Measurements from ENCODE around the gene RBM48. TPM values are rescaled to one million over a fixed set of nuclear protein-coding genes. Genes with fewer than 3 reads are reported as not detected.

The RBM48 gene
- total RNA-seq, 1 donor from 2014 or later, result 13.6 TPM

GRCh38 chr7:92489634-92490033 is 39.0 kb upstream of the RBM48 start:
- Mint-ChIP-seq H3K9me3 (no peaks in the 10 kb centered on the region), H3K36me3 (ENCODE audit: low read depth) (peaks cover 11% of the 10 kb centered on the region), H3K4me1 (no peaks in the 10 kb centered on the region), H3K27me3 (ENCODE audit: low read depth) (no peaks in the 10 kb centered on the region), H3K4me3 (no peak overlapping the region), H3K27ac (ENCODE audit: unreplicated experiment) (no peak overlapping the region)
- no peak for TF ChIP-seq CTCF (conservative IDR thresholded peaks at IDR 0.05)
- no peak for DNase-seq (ENCODE audit: low read depth, low spot score)

GRCh38 chr7:92496876-92497275 is 31.7 kb upstream of the RBM48 start:
- Mint-ChIP-seq H3K4me3 (no peak overlapping the region), H3K4me1 (no peaks in the 10 kb centered on the region), H3K36me3 (ENCODE audit: low read depth) (no peaks in the 10 kb centered on the region), H3K9me3 (no peaks in the 10 kb centered on the region), H3K27ac (ENCODE audit: unreplicated experiment) (no peak overlapping the region), H3K27me3 (ENCODE audit: low read depth) (no peaks in the 10 kb centered on the region)
- TF ChIP-seq CTCF (conservative IDR thresholded peaks at IDR 0.05), result no peak
- no peak for DNase-seq (ENCODE audit: low read depth, low spot score)

- no peak for TF ChIP-seq CTCF (conservative IDR thresholded peaks at IDR 0.05)
- Mint-ChIP-seq H3K4me3 (no peak overlapping the region), H3K36me3 (ENCODE audit: low read depth) (no peaks in the 10 kb centered on the region), H3K4me1 (no peaks in the 10 kb centered on the region), H3K27me3 (ENCODE audit: low read depth) (no peaks in the 10 kb centered on the region), H3K27ac (ENCODE audit: unreplicated experiment) (no peak overlapping the region), H3K9me3 (no peaks in the 10 kb centered on the region)
- no peak for DNase-seq (ENCODE audit: low read depth, low spot score)
These were observed 30.0 kb upstream of the RBM48 start for GRCh38 chr7:92498557-92498956.

GRCh38 chr7:92503767-92504166 is 24.8 kb upstream of the RBM48 start:
- no peak for DNase-seq (ENCODE audit: low read depth, low spot score)
- TF ChIP-seq CTCF (conservative IDR thresholded peaks at IDR 0.05), result no peak
- no peaks in the 10 kb centered on the region for H3K27me3 Mint-ChIP-seq (ENCODE audit: low read depth)
- no peak overlapping the region for H3K27ac Mint-ChIP-seq (ENCODE audit: unreplicated experiment)
- no peaks in the 10 kb centered on the region for H3K4me1 Mint-ChIP-seq
- no peaks in the 10 kb centered on the region for H3K36me3 Mint-ChIP-seq (ENCODE audit: low read depth)
- H3K9me3 Mint-ChIP-seq, result no peaks in the 10 kb centered on the region
- H3K4me3 Mint-ChIP-seq, result no peak overlapping the region

GRCh38 chr7:92504563-92504962 is 24.0 kb upstream of the RBM48 start:
- Mint-ChIP-seq H3K4me3 (no peak overlapping the region), H3K27ac (ENCODE audit: unreplicated experiment) (no peak overlapping the region), H3K36me3 (ENCODE audit: low read depth) (no peaks in the 10 kb centered on the region), H3K9me3 (no peaks in the 10 kb centered on the region), H3K4me1 (no peaks in the 10 kb centered on the region), H3K27me3 (ENCODE audit: low read depth) (no peaks in the 10 kb centered on the region)
- no peak for TF ChIP-seq CTCF (conservative IDR thresholded peaks at IDR 0.05)
- no peak for DNase-seq (ENCODE audit: low read depth, low spot score)

- TF ChIP-seq CTCF (conservative IDR thresholded peaks at IDR 0.05), result no peak
- DNase-seq (ENCODE audit: low read depth, low spot score), result no peak
- H3K27ac Mint-ChIP-seq (ENCODE audit: unreplicated experiment), result no peak overlapping the region
- H3K9me3 Mint-ChIP-seq, result no peaks in the 10 kb centered on the region
- no peaks in the 10 kb centered on the region for H3K36me3 Mint-ChIP-seq (ENCODE audit: low read depth)
- no peaks in the 10 kb centered on the region for H3K27me3 Mint-ChIP-seq (ENCODE audit: low read depth)
- H3K4me1 Mint-ChIP-seq, result no peaks in the 10 kb centered on the region
- H3K4me3 Mint-ChIP-seq, result no peak overlapping the region
These were observed 22.2 kb upstream of the RBM48 start for GRCh38 chr7:92506363-92506762.

All from neural crest cell (in vitro differentiated cells).